ENCODE results near the gene ATP9B. TPM values are rescaled to one million over a fixed set of nuclear protein-coding genes. Genes with fewer than 3 reads are reported as not detected.
"Not testable (repeated sequence)": the region's sequence is repeated elsewhere in the genome, so short reads cannot be mapped to it uniquely, and the experiment has no call there.

The ATP9B gene
- total RNA-seq, 1 experiment from 2014 or later: 17.8 TPM

DNA sequence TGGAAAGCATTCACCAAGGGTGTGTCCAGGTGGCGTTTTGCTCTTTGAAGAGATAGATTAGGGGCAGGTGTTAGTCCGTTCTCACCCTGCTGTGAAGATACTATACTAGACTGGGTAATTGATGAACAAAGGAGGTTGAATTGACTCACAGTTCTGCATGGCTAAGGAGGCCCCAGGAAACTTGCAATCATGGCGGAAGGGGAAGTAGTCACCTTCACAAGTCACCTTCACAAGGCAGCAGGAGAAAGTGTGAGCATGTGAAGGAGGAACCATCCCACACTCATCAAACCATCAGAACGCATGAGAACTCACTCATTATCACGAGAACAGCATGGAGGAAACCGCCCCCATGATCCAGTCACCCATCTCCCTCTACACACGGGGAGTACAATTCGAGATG, 190.8 kb downstream of the ATP9B start (continued):
- TF ChIP-seq TCF7L2 (IDR thresholded peaks at IDR 0.05; ENCODE audit: borderline replicate concordance, extremely low read depth, insufficient read depth, insufficient read length): no peak
- TF ChIP-seq EZH2phosphoT487 (IDR thresholded peaks at IDR 0.05; ENCODE audit: borderline replicate concordance): no peak
- TF ChIP-seq YY1 (IDR thresholded peaks at IDR 0.05; ENCODE audit: extremely low read depth, insufficient replicate concordance, low read depth, low read length): no peak

DNA sequence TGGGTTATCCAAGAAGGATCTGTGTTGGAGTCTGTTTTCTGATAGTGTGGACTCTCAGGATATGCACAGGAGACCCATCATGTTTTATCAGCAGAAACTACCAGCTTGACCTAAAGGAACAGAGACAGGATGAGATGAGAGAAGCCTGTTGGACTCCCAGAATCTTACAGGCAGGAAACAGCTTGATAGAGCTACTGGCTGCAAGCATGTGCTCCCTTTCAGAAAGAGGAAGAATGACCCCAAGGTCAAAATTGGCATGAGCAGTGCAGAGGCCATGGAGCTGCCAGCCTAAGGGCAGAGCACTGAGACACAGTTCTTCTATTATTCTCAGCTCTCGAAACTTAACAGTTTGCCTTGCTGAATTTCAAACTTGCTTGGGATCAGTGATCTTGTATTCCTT, 191.3 kb downstream of the ATP9B start:
- no peaks in the 10 kb centered on the region for H3K79me2 ChIP-seq (ENCODE audit: insufficient read depth, low read length)
- DNase-seq (ENCODE audit: low read depth, low spot score): no peak
- POLR2A ChIA-PET: no interaction called here
- no peak overlapping the region for H3K27ac ChIP-seq (ENCODE audit: low read depth, low read length)
- H3K4me2 ChIP-seq (ENCODE audit: low read length): no peak overlapping the region
- H3K27me3 ChIP-seq (ENCODE audit: insufficient read depth, low read length): no peaks in the 10 kb centered on the region
- no peaks in the 10 kb centered on the region for H3K4me1 ChIP-seq (ENCODE audit: control insufficient read depth in 1 of 2, insufficient read depth in 2 of 2, low read length in 2 of 2)
- H4K20me1 ChIP-seq (ENCODE audit: insufficient read depth): no peaks in the 10 kb centered on the region
- no peak overlapping the region for H3K9ac ChIP-seq (ENCODE audit: low read length)
- RAD21 ChIA-PET (ENCODE audit: low non-redundant PET in 1 of 2, low total read pairs in 2 of 2, uncharacterized antibody in 2 of 2, unreplicated experiment in 2 of 2): no interaction called here
- no peaks in the 10 kb centered on the region; a peak in 1 of 4 replicates for H3K36me3 ChIP-seq (ENCODE audit: control insufficient read depth in 1 of 2, insufficient read depth in 2 of 2, low read length in 2 of 2)
- TF ChIP-seq CEBPB (IDR thresholded peaks at IDR 0.05; ENCODE audit: low read depth) (no peak), ZNF274 (IDR thresholded peaks at IDR 0.05; ENCODE audit: low read depth, low read length) (no peak), EZH2phosphoT487 (IDR thresholded peaks at IDR 0.05; ENCODE audit: borderline replicate concordance) (no peak), TCF7L2 (IDR thresholded peaks at IDR 0.05; ENCODE audit: borderline replicate concordance, extremely low read depth, insufficient read depth, insufficient read length) (no peak), EGR1 (IDR thresholded peaks at IDR 0.05; ENCODE audit: low read depth) (no peak), FOSL1 (IDR thresholded peaks at IDR 0.05; ENCODE audit: low read depth) (no peak), REST (IDR thresholded peaks at IDR 0.05; ENCODE audit: low read depth) (no peak)
- H3K9me2 ChIP-seq (ENCODE audit: insufficient read depth): no peaks in the 10 kb centered on the region
- H2AFZ ChIP-seq (ENCODE audit: low read depth, low read length, poor library complexity, severe bottlenecking): no peak overlapping the region
- intact Hi-C loops (cut with micrococcal nuclease): no loop called here
- H3K4me3 ChIP-seq (replicated peaks in 1 of 2; ENCODE audit: low read depth in 1 of 2, low read length in 2 of 2): no peak overlapping the region
- no TSS peak for BruUV-seq (replicated peaks)
- CTCF ChIA-PET: no interaction called here
- ATAC-seq: no peak
- no peaks in the 10 kb centered on the region for H3K9me3 ChIP-seq (ENCODE audit: control insufficient read depth in 1 of 2, insufficient read depth in 1 of 2, low read depth in 1 of 2, low read length in 2 of 2)

GRCh38 chr18:79265068-79265467, 195.9 kb downstream of the ATP9B start:
- H3K9me2 ChIP-seq (ENCODE audit: insufficient read depth); H3K4me3 ChIP-seq (replicated peaks in 1 of 2; ENCODE audit: low read depth in 1 of 2, low read length in 2 of 2); intact Hi-C loops (cut with micrococcal nuclease); H3K9ac ChIP-seq (ENCODE audit: low read length); H3K4me2 ChIP-seq (ENCODE audit: low read length); ATAC-seq; H3K27ac ChIP-seq (ENCODE audit: low read depth, low read length); H3K4me1 ChIP-seq (ENCODE audit: control insufficient read depth in 1 of 2, insufficient read depth in 2 of 2, low read length in 2 of 2); H3K27me3 ChIP-seq (ENCODE audit: insufficient read depth, low read length); POLR2A ChIA-PET; H3K9me3 ChIP-seq (ENCODE audit: control insufficient read depth in 1 of 2, insufficient read depth in 1 of 2, low read depth in 1 of 2, low read length in 2 of 2); H3K36me3 ChIP-seq (ENCODE audit: control insufficient read depth in 1 of 2, insufficient read depth in 2 of 2, low read length in 2 of 2); DNase-seq (ENCODE audit: low read depth, low spot score); H2AFZ ChIP-seq (ENCODE audit: low read depth, low read length, poor library complexity, severe bottlenecking); BruUV-seq (replicated peaks); H4K20me1 ChIP-seq (ENCODE audit: insufficient read depth); CTCF ChIA-PET; H3K79me2 ChIP-seq (ENCODE audit: insufficient read depth, low read length); RAD21 ChIA-PET (ENCODE audit: low non-redundant PET in 1 of 2, low total read pairs in 2 of 2, uncharacterized antibody in 2 of 2, unreplicated experiment in 2 of 2): not testable (repeated sequence)

GRCh38 chr18:79271812-79272211, 202.6 kb downstream of the ATP9B start:
- H3K9me2 ChIP-seq (ENCODE audit: insufficient read depth); H3K79me2 ChIP-seq (ENCODE audit: insufficient read depth, low read length); DNase-seq (ENCODE audit: low read depth, low spot score); H3K9me3 ChIP-seq (ENCODE audit: control insufficient read depth in 1 of 2, insufficient read depth in 1 of 2, low read depth in 1 of 2, low read length in 2 of 2); intact Hi-C loops (cut with micrococcal nuclease); H3K4me2 ChIP-seq (ENCODE audit: low read length); POLR2A ChIA-PET; H2AFZ ChIP-seq (ENCODE audit: low read depth, low read length, poor library complexity, severe bottlenecking); RAD21 ChIA-PET (ENCODE audit: low non-redundant PET in 1 of 2, low total read pairs in 2 of 2, uncharacterized antibody in 2 of 2, unreplicated experiment in 2 of 2); H3K9ac ChIP-seq (ENCODE audit: low read length); H3K4me1 ChIP-seq (ENCODE audit: control insufficient read depth in 1 of 2, insufficient read depth in 2 of 2, low read length in 2 of 2); H3K4me3 ChIP-seq (replicated peaks in 1 of 2; ENCODE audit: low read depth in 1 of 2, low read length in 2 of 2); BruUV-seq (replicated peaks); H3K27me3 ChIP-seq (ENCODE audit: insufficient read depth, low read length); H3K27ac ChIP-seq (ENCODE audit: low read depth, low read length); ATAC-seq; H3K36me3 ChIP-seq (ENCODE audit: control insufficient read depth in 1 of 2, insufficient read depth in 2 of 2, low read length in 2 of 2); CTCF ChIA-PET; H4K20me1 ChIP-seq (ENCODE audit: insufficient read depth): not testable (repeated sequence)

All from HCT116 (cell line).